SJSA1 (cell line): Measurements from ENCODE around the gene AEBP1. TPM values are rescaled to one million over a fixed set of nuclear protein-coding genes. Genes with fewer than 3 reads are reported as not detected.

Source experiments
- DNase-seq, 2 experiments: peaks; one replicate each; pipeline ENCODE4 v3.0.0-alpha.2; 2015 to 2020; ENCODE audit warnings: low spot score in 2 of 2, low read depth in 1 of 2
- H3K27ac ChIP-seq: fragments of 250-450 bp; sonication (Bioruptor Pico); 2 replicates; pipeline ENCODE4 v1.5.1; 2020; ENCODE audit warnings: mild to moderate bottlenecking, moderate library complexity
- H3K27me3 ChIP-seq: fragments of 250-450 bp; sonication (Bioruptor Pico); replicated peaks from 2 replicates; pipeline ENCODE4 v1.5.1; 2020; ENCODE audit warnings: mild to moderate bottlenecking, moderate library complexity
- H3K36me3 ChIP-seq: fragments of 250-450 bp; sonication (Bioruptor Pico); 2 replicates; pipeline ENCODE4 v1.5.1; 2020; ENCODE audit warnings: mild to moderate bottlenecking
- H3K4me1 ChIP-seq: fragments of 250-450 bp; sonication (Bioruptor Pico); replicated peaks from 2 replicates; pipeline ENCODE4 v1.6.1; 2021; ENCODE audit warnings: mild to moderate bottlenecking
- H3K4me3 ChIP-seq: fragments of 250-450 bp; sonication (Bioruptor Pico); 2 replicates; pipeline ENCODE4 v1.5.1; 2020; ENCODE audit warnings: mild to moderate bottlenecking
- H3K9me3 ChIP-seq: fragments of 250-450 bp; sonication (Bioruptor Pico); replicated peaks from 2 replicates; pipeline ENCODE4 v1.5.1; 2020; ENCODE audit warnings: mild to moderate bottlenecking
- total RNA-seq: library from RNA; depleted of rRNA; stranded (reverse); fragments of >200 nt; shearing (Covaris generic); gene quantifications from 2 replicates; pipeline ENCODE4 v1.2.3, GENCODE V29; 2014; rRNA removed

AEBP1 gene
- not detected in 2 replicates for total RNA-seq

DNA sequence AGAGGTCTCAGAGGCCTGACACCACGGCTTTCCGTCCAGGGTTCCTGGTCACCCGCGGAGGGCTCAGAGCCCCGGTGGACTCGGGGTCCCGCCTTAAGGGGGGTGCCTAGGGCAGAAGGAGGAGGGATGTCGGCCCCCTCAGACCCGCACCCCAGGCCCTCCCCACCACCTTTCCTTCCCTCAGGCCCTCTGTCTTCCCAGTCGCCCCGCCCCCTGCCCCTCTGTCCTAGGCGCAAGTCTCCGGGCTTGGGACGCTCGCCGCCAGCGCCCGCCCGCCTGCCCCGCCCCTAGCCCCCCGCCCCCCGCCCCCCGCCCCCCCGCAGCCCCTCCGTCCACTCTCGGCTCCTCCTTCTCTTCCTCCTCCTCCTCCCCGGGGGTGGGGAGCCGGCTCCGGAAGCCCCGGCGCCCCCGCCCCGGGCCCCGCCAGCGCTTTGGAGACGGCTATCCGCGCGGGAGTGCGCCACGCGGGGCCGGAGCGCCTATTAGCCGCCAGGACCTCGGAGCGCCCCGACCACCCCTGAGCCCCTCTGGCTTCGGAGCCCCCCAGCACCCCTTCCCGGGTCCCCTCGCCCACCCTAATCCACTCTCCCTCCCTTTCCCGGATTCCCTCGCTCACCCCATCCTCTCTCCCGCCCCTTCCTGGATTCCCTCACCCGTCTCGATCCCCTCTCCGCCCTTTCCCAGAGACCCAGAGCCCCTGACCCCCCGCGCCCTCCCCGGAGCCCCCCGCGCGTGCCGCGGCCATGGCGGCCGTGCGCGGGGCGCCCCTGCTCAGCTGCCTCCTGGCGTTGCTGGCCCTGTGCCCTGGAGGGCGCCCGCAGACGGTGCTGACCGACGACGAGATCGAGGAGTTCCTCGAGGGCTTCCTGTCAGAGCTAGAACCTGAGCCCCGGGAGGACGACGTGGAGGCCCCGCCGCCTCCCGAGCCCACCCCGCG lies at the start of gene AEBP1:
Gene AEBP1, plus strand, starts transcription at position 423 of the 937 bp plus-strand sequence. Its CDS starts 321 bp downstream, at position 744.
- Histone ChIP-seq H3K27ac (no peak within 1 kb of the TSS), H3K4me3 (no peak within 1 kb of the TSS), H3K4me1 (peaks cover 19% of the 10 kb centered on the region), H3K36me3 (no peaks in the 10 kb centered on the region), H3K9me3 (no peaks in the 10 kb centered on the region), H3K27me3 (no peaks in the 10 kb centered on the region)
- no peak for DNase-seq

DNA sequence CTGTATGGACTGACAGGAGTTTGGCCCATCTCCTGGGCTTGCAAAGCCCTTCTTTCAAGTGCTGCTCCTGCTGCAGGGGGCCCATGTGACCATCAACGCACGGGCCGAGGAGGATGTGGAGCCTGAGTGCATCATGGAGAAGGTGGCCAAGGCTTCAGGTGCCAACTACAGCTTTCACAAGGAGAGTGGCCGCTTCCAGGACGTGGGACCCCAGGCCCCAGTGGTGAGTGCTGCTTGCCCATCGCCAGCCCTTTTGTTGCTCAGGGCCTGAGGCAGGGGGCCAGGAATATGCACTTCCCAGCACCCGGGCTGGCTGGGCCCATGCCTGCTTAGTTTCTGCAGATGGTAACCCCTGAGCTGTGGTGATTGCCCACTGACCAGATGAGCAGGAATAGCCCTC lies 47.5 kb upstream of the AEBP1 start:
- H3K27ac ChIP-seq = no peak overlapping the region
- no peaks in the 10 kb centered on the region for H3K4me1 ChIP-seq
- no peak overlapping the region for H3K4me3 ChIP-seq
- no peaks in the 10 kb centered on the region for H3K9me3 ChIP-seq
- H3K27me3 ChIP-seq = no peaks in the 10 kb centered on the region
- DNase-seq = no peak
- H3K36me3 ChIP-seq = peaks cover 94% of the 10 kb centered on the region

DNA sequence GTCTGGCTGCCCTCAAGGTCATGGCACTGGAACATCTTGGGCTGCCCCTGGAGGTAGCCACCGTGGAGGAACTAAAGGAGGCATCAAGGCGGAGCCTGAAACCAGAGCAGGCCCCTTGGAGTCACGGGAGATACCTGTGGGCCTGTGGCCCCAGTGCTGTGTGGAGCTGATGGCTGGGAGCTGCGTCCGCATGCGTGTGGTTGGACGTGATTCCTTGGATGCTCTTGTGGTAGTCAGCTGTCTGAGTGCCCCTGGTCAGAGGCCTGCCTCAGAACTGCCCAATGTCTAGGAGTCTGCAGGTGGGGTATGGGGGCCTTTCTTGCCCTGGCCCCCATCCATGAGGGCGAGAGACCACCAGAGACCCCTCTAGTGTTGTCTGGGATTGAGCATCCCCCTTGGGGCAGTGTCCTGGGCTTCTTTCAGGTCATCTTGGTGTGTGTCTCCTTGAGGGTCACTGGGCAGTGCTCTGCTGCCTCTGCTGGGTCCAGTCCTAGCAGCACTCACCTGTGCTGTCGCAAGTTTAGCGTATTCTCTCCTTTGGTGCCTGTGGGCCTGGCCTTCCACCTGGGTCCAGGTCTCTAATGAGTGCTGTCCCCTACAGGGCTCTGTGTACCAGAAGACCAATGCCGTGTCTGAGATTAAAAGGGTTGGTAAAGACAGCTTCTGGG lies 46.8 kb upstream of the AEBP1 start:
- peaks cover 95% of the 10 kb centered on the region for H3K36me3 ChIP-seq
- no peak overlapping the region for H3K27ac ChIP-seq
- H3K4me3 ChIP-seq = no peak overlapping the region
- H3K4me1 ChIP-seq = no peaks in the 10 kb centered on the region
- H3K9me3 ChIP-seq = no peaks in the 10 kb centered on the region
- no peaks in the 10 kb centered on the region for H3K27me3 ChIP-seq
- no peak for DNase-seq

DNA sequence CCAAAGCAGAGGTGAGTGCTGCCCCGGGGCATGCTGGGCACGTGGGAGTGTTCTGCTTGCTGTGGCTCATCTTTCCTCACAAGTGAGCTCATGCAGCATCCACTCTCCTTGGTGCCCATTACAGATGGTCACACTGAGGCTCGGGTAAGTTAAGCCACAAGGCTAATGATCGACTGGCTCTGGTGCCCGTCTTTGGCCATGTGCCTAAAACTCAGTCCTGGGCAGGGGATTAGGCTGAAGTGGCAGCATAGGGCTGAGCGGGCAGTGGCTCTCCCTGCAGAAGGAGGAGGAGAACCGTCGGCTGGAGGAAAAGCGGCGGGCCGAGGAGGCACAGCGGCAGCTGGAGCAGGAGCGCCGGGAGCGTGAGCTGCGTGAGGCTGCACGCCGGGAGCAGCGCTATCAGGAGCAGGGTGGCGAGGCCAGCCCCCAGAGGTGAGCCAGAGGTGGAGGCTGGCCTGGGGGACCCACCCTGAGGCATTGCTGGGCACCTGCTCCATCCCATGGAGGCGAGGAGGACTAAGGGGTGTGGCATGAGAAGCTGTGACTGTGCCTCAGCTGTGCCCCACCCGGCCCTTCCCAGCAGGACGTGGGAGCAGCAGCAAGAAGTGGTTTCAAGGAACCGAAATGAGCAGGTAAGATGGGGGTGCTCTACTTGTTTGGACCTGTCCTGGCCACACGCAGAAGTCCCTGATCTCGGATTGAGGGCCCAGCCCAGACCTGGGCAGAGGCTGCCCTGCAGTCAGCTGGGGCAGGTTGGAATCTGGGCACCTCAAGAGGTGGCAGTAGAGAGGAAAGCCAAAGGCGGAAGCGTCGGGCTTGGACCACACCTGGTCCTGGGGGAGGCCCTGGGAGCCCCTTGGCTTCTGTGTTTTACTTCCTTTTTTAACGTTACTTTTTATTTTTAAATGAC lies 46.0 kb upstream of the AEBP1 start:
- Histone ChIP-seq H3K4me1 (no peaks in the 10 kb centered on the region), H3K4me3 (no peak overlapping the region), H3K36me3 (peaks cover 92% of the 10 kb centered on the region), H3K27me3 (no peaks in the 10 kb centered on the region), H3K9me3 (no peaks in the 10 kb centered on the region), H3K27ac (no peak overlapping the region)
- no peak for DNase-seq

DNA sequence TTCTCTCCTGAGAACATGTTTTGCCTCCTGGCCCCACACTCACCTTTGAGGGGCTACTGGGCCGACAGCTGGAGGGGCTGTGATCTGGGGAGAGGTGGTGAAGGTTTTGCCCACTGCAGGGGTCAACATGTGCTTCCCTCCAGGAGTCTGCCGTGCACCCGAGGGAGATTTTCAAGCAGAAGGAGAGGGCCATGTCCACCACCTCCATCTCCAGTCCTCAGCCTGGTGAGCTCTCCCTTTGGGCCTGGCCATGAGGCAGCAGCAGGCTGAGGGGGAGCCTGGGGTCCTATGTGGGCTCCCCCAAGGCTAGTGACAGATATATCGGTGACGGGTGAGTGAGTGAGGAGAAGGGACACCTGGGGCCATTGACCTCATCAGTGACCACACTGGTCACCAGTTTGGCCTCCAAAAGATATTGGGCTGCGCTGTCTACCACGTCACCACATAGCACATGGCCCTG lies 45.4 kb upstream of the AEBP1 start:
- Histone ChIP-seq H3K4me1 (no peaks in the 10 kb centered on the region), H3K4me3 (no peak overlapping the region), H3K9me3 (no peaks in the 10 kb centered on the region), H3K36me3 (peaks cover 87% of the 10 kb centered on the region), H3K27me3 (no peaks in the 10 kb centered on the region), H3K27ac (no peak overlapping the region)
- DNase-seq = no peak

DNA sequence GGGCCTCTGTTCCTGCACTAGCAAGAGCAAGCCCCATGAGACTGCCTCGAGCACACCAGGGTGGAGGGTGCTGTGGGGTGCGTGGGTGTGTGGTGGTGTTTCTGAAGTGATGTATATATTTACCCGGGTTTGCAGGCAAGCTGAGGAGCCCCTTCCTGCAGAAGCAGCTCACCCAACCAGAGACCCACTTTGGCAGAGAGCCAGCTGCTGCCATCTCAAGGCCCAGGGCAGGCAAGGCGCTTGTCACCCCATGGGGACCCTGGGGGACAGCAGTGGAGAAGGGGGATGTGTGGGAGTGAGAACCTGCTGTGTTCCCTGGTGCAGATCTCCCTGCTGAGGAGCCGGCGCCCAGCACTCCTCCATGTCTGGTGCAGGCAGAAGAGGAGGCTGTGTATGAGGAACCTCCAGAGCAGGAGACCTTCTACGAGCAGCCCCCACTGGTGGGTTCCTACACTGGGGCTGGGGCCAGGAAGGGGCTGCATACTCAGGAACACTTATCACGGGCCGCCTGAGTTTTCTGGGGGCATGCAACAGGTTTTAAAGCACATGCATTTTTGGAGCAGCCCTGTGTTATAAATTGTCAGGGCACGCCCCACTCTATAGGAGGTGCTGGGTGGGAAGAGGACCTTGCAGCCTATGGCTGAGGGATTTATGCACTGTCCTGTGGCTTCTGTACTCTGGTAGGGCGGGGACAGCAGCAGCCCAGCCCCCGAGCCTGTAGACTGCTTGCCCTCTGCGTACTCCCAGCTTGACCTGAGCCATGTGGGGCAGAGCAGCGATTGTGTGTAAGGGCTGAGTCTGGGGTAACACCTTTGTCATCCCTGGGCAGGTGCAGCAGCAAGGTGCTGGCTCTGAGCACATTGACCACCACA lies 44.7 kb upstream of the AEBP1 start:
- H3K4me1 ChIP-seq = no peaks in the 10 kb centered on the region
- H3K9me3 ChIP-seq = no peaks in the 10 kb centered on the region
- H3K36me3 ChIP-seq = peaks cover 81% of the 10 kb centered on the region
- H3K27ac ChIP-seq = no peak overlapping the region
- no peaks in the 10 kb centered on the region for H3K27me3 ChIP-seq
- DNase-seq = no peak
- H3K4me3 ChIP-seq = no peak overlapping the region

DNA sequence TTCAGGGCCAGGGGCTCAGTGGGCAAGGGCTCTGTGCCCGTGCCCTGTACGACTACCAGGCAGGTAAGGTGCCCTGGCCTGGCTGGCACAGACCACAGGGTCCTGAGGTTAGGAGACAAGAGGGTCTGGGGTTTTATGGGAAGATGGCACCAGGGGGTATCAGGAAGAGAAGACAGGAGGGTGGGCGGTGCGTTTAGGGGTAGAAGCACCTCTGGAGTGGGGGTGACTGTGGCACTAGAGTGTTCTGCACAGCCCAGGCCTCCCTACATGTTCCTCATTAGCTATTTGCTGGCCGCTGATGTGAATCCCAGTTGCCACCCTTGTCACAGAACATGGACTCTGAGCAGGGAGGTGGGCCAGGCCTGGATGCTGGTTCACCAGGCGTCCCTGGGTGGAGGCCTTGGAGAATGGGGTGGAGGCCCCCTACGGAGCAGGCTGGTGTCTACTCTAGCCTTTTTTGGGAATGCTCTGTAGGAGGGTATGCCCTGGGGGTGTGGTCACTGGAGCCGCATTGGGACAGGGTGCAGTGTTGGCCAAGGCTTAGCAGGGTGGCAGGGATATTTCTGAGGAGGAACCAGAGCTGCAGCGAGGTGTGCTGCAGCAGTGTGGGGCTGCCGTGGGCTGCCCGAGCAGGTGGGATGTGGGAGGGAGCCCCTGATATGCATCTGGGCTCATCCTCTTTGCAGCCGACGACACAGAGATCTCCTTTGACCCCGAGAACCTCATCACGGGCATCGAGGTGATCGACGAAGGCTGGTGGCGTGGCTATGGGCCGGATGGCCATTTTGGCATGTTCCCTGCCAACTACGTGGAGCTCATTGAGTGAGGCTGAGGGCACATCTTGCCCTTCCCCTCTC lies 43.8 kb upstream of the AEBP1 start:
- no peak overlapping the region for H3K4me3 ChIP-seq
- no peaks in the 10 kb centered on the region for H3K4me1 ChIP-seq
- H3K27ac ChIP-seq = no peak overlapping the region
- H3K36me3 ChIP-seq = peaks cover 72% of the 10 kb centered on the region
- no peaks in the 10 kb centered on the region for H3K27me3 ChIP-seq
- H3K9me3 ChIP-seq = no peaks in the 10 kb centered on the region
- DNase-seq = no peak

DNA sequence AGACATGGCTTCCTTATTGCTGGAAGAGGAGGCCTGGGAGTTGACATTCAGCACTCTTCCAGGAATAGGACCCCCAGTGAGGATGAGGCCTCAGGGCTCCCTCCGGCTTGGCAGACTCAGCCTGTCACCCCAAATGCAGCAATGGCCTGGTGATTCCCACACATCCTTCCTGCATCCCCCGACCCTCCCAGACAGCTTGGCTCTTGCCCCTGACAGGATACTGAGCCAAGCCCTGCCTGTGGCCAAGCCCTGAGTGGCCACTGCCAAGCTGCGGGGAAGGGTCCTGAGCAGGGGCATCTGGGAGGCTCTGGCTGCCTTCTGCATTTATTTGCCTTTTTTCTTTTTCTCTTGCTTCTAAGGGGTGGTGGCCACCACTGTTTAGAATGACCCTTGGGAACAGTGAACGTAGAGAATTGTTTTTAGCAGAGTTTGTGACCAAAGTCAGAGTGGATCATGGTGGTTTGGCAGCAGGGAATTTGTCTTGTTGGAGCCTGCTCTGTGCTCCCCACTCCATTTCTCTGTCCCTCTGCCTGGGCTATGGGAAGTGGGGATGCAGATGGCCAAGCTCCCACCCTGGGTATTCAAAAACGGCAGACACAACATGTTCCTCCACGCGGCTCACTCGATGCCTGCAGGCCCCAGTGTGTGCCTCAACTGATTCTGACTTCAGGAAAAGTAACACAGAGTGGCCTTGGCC lies 43.0 kb upstream of the AEBP1 start:
- H3K4me1 ChIP-seq = no peaks in the 10 kb centered on the region
- no peaks in the 10 kb centered on the region; the same call in 1 of the 2 replicates for H3K27me3 ChIP-seq
- no peak overlapping the region for H3K4me3 ChIP-seq
- H3K9me3 ChIP-seq = no peaks in the 10 kb centered on the region
- DNase-seq = no peak
- no peak overlapping the region for H3K27ac ChIP-seq
- peaks cover 64% of the 10 kb centered on the region for H3K36me3 ChIP-seq

DNA sequence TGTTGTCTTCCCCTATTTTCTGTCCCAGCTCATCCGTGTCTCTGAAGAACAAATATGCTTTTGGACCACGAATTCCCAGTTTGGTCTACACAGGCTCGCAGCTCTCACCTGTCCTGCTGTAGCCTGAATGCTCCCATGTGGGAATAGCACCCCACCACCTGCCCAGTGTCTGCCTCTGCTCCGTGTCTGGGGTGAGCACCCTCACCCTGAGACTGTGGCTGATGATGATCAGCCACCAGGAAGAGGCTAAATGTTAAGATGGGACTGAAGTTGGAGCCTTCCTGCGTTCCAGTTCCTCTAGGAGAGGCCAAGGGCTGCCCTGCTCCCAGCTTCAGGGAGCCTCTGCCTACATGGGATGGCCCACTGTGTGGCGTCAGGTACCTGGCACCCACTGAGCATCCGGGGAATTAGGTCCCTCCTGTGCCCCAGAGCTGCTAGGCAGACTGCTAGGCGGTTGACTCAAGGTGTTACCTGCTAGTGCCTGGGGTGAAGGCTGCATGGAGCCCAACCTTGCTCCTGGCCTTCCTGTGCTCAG lies 42.4 kb upstream of the AEBP1 start:
- H3K4me3 ChIP-seq = no peak overlapping the region
- DNase-seq = no peak
- no peaks in the 10 kb centered on the region for H3K4me1 ChIP-seq
- H3K27ac ChIP-seq = no peak overlapping the region
- no peaks in the 10 kb centered on the region for H3K9me3 ChIP-seq
- H3K36me3 ChIP-seq = peaks cover 58% of the 10 kb centered on the region
- H3K27me3 ChIP-seq = no peaks in the 10 kb centered on the region; the same call in 1 of the 2 replicates

DNA sequence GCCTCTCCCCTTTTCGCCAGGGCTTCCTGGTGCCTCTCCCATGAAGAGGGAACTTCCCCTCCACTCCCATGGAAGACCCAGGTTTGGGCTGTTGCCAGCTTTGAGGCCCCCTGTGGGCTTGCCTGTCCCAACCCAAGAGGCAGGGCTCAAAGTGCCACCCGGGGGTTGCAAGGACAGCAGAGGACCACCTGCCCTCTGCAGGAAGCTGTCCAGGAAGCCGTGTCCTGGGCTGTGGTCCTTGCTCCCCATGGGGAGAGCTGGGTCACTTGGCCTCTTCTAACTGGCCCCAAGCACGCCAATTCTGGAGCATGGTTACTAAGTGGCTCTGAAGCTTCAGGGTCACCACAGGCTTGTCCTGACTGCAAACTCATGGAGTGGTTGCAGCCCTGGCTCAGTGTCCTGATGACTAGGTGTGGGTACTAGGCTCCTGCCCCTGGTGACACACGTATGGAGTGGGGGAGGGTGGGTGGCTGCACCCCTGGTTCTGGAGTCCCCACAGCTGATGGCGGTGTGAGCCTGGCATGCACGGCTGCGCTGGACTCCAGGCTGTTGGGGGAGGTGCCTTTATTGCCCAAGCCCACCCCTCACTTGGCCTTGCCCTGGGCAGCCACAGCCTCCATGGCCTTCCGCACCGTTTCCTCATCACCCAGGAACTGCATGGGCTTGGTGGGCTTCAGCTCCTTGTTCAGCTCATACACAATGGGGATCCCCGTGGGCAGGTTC lies 41.8 kb upstream of the AEBP1 start:
- Histone ChIP-seq H3K9me3 (no peaks in the 10 kb centered on the region), H3K27me3 (no peaks in the 10 kb centered on the region; the same call in 1 of the 2 replicates), H3K27ac (no peak overlapping the region), H3K4me1 (no peaks in the 10 kb centered on the region), H3K36me3 (peaks cover 52% of the 10 kb centered on the region), H3K4me3 (no peak overlapping the region)
- no peak for DNase-seq

DNA sequence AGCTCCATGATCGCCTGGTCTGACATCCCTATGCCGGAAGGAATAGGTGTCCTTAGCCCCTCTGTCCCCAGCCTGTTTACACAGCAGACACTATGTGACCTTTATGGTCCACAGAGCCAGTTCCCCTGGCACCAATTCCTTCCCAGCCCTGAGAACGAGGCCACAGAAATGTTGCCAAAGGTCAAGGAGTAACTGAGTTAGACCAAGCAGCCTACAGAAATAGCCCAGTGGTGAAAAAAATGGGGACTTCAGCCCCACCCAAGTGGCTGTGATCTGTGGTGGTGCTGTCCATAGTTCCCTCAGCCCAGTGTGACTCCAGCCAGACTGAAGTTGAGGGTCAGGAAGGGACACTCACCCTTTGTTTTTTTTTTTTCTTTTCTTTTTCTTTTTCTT lies 41.2 kb upstream of the AEBP1 start:
- peaks cover 46% of the 10 kb centered on the region for H3K36me3 ChIP-seq
- H3K27ac ChIP-seq = no peak overlapping the region
- no peaks in the 10 kb centered on the region for H3K9me3 ChIP-seq
- H3K4me1 ChIP-seq = no peaks in the 10 kb centered on the region
- no peak overlapping the region for H3K4me3 ChIP-seq
- no peak for DNase-seq
- no peaks in the 10 kb centered on the region; the same call in 1 of the 2 replicates for H3K27me3 ChIP-seq
